ENCODE data around the gene HILPDA.

Gene HILPDA, protein sequence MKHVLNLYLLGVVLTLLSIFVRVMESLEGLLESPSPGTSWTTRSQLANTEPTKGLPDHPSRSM

DNA sequence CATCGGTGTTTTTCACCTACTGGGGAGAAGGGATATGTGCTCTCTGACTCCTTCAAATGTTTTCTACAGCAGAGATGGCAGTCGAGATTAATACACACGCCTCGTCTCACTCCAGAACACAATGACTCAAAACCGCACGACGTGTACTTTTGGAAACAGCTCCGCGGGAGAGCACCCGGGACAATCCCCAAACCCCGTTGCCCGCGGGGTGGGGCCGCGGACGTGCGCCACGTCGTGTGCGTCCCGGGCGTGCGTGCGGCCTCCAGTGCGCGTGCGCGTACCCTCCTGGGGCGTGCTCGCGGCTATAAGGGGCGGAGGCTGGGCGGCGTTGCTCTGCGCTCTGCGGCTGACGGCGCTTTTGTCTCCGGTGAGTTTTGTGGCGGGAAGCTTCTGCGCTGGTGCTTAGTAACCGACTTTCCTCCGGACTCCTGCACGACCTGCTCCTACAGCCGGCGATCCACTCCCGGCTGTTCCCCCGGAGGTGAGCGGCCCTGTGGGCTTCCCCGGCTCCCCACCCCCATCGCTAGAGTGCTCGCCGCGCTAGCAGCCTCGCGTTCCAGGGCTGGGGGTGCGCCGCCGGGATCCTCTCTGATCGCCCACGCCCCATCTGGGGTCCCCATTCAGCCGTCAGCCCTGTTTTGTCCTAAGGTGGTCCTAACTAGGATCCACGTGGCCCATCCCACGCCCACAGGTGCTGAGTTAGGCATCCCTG, at the start of gene HILPDA:
HILPDA (plus strand) TSS at position 336 of the 712 bp plus-strand sequence. CDS start 1,391 bp downstream, outside the sequence.
- Mint-ChIP-seq H3K27ac (peak within 1 kb of the TSS; percentile 99), H3K9me3 (no peaks in the 10 kb centered on the region), H3K4me1 (ENCODE audit: low read depth) (peaks cover 79% of the 10 kb centered on the region), H3K36me3 (ENCODE audit: low read depth) (peaks cover 37% of the 10 kb centered on the region), H3K4me3 (peak within 1 kb of the TSS; percentile 95), H3K27me3 (peaks cover 5% of the 10 kb centered on the region)

DNA sequence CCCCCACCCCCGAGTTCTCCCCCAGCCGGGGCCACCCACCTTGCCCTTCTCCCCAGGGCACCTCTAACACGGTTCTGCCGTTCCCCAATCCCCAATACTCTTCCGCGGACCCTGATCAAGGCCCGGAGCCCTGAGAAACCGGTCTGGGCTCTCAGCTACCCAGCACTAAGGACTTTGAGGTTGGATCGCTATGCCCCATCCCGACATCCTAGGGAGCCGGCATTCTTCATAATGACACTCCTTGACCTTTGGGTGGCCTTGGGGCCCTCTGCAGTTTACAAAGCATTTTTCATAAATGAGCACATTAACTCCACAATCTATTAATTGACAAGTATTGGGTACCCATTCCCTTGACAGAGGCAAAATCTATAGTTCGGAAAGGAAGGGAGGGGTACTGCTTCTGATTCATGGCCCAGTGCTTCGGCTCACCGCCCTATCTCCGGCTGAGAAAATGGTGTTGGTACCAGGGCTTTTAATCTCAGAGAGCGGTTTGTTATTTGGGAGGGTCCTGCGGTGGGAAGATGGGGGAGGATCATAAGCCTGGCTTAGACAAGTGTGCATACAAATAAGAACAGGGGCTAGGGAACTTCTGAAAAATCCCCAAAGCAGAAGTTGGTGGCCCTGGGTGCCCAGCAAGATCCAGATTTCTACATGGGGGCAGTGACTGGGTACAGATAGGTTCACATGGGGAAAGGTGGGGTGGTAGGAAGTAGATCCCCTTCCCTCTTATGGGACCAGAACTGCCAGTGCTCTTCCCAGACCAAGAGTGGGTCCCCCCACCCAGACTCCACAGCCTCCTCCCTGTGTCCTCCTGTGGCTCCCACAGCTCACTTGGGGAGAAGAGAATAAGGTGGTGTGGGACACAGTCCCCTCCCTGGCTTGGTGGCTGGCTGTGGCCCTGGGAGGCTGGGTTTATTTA, 49.1 kb upstream of the HILPDA start:
- peak overlapping the region; percentile 60 for H3K4me3 Mint-ChIP-seq
- H3K9me3 Mint-ChIP-seq: no peaks in the 10 kb centered on the region
- H3K4me1 Mint-ChIP-seq (ENCODE audit: low read depth): peaks cover 45% of the 10 kb centered on the region
- no peak overlapping the region for H3K27ac Mint-ChIP-seq
- peaks cover 4% of the 10 kb centered on the region for H3K27me3 Mint-ChIP-seq
- H3K36me3 Mint-ChIP-seq (ENCODE audit: low read depth): peaks cover 17% of the 10 kb centered on the region

DNA sequence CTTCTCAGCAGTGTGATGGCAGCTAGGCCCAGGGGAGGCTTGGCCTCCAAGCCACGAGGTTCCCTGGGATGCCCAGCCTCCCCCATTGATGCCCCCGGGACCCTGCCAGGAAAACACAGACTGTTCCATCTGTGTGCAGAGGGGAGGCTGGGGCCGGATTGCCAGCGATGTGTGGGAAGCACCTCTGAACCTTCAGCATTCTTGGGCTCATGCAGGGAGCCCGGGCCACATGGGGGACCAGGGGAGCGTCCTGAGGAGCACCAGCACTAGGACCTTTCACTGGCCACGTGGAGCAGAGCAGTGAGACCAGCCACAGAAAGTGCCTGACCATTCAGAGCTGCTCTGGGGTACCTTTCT, 48.5 kb upstream of the HILPDA start:
- Mint-ChIP-seq H3K27me3 (peaks cover 8% of the 10 kb centered on the region), H3K4me1 (ENCODE audit: low read depth) (peaks cover 45% of the 10 kb centered on the region), H3K4me3 (no peak overlapping the region), H3K9me3 (no peaks in the 10 kb centered on the region), H3K36me3 (ENCODE audit: low read depth) (peaks cover 15% of the 10 kb centered on the region), H3K27ac (no peak overlapping the region)

DNA sequence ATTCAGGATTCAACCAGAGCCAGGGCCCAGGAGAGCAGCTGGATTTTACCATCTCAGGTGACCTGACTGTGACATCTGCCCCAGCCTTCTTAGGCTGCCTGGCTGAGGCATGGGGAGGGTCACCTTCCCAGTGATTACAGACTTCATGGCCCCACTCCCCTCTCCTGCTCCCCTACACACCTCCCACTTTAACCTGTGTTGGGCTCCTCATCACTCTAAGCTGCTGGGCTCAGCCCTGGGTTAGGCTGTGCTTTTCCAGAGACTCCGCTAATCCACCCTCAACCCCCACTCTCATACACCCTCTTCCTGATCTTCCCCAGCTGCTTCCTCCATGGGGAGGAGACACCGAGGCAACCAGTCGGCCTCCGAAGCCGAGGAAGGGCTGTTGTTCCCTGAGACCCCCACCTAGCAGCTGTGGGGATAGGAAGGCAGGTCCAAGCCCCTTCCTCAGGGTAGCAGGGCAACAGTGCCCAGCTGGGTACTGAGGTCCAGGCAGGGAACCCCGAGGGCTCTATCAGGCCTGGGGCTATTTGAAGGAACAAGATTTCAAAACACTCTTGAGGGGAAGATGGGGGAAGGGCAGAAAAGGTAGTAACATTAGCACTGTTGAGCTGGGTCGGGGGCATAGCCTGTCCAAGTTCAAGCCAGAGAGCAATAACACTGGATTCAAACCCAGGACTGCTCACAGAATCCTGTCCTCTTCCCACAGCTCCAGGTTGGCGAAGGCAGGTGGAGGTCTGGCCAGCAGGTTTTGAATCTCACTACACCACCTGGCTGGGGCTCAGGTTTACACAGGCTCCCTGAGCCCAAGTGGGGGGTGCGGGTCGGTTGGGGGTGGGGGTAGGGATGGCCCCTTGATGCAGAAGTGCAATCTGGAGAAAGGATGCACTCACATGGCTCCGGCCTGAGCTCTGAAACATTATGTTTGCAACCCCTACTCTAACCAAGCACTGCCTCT, 47.6 kb upstream of the HILPDA start:
- H3K4me1 Mint-ChIP-seq (ENCODE audit: low read depth): peaks cover 38% of the 10 kb centered on the region
- no peaks in the 10 kb centered on the region for H3K9me3 Mint-ChIP-seq
- H3K36me3 Mint-ChIP-seq (ENCODE audit: low read depth): peaks cover 7% of the 10 kb centered on the region
- peaks cover 9% of the 10 kb centered on the region for H3K27me3 Mint-ChIP-seq
- H3K27ac Mint-ChIP-seq: no peak overlapping the region
- H3K4me3 Mint-ChIP-seq: no peak overlapping the region

DNA sequence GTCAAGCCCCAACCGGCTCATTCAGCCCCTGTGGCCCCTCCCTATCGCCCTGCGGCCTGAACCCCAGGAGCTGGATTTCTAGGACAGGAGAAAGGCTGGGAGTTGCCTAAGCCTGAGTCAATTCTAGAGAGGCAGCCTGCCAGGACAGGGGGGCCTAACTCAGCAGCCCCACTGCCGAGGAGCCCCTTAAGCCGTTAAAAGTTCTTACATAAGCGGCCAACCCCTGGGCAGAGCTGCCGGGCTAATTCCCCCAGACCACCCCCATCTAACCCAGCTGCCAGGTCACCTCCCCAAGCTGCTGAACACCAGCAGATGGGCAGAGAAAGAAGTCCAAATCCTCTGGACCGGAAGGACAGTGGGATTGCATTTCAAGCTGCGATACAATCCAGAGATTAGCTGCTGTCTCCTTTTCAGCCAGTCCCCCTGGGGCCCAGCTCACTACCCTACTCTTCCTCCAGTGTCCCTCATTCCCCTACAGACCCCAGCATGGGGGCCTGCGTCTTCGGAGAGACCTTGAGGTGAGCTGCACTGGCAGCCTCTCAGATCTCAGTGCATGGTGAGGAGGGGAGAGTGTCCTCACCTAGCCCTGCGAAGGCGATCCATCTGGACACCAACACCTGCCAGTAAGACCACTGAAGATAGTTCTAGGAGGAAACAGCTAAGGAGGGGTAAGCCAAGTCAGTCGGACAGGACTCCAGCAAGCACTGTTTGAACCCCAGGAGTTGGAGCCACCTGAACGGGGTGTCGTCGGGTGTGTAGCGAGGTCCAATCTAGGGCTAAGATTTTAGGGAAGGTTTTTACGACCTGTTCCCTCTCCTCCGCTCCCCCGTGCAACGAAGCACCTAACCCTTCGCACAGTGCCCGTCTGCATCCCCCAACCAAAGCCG, 46.7 kb upstream of the HILPDA start:
- Mint-ChIP-seq H3K9me3 (no peaks in the 10 kb centered on the region), H3K4me3 (peak overlapping the region; percentile 79), H3K27ac (peak overlapping the region; percentile 31), H3K27me3 (peaks cover 12% of the 10 kb centered on the region), H3K36me3 (ENCODE audit: low read depth) (peaks cover 3% of the 10 kb centered on the region), H3K4me1 (ENCODE audit: low read depth) (peaks cover 30% of the 10 kb centered on the region)

DNA sequence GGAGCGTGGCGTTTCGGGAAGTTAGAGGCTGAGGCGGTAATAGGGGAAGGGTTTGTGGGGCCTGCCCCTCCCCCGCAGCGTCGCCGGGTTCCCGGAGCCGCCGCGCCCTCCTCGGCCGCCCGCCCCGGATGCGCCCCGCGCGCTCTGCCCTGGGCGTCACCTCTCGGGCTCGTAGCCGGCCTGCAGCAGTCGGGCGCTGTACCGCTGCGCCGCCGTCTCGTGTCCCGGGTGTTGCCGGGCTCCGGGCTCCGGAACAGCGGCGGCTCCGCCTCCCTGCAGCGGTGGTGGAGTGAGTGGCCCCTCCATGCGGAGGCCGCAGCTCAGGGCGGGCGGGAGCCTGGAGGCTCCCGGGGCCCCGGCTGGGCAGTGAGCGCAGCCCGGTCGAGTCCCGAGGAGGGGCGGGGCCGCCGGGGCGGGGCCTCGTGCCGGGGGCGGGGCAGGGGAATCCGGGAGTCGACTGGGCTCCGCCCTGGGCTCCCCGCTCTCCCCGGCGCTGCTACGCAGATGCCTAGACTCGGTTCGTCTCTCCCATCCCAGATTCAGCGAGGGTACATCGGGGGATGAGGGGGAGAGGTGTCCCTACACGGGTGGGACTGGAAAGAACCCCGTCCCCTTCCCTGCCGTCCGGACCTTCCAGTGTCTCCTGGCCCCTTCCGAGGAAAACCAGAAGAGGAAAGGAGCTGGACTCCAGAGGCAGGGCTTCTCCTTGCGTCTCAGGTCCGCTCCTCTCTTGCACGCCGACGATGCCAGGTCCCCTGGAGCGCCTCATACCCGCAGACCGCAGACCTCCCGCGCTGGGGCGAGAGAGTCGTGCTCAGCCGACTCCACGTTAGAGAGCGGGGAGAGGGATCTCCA, 45.9 kb upstream of the HILPDA start, which contains the start of gene IMPDH1:
IMPDH1 (minus strand) TSS at position 387 of the 855 bp plus-strand sequence; CDS start at position 306, 81 bp downstream.
- Mint-ChIP-seq H3K27me3 (peaks cover 12% of the 10 kb centered on the region), H3K4me3 (peak within 1 kb of the TSS; percentile 87), H3K36me3 (ENCODE audit: low read depth) (peaks cover 2% of the 10 kb centered on the region), H3K9me3 (no peaks in the 10 kb centered on the region), H3K4me1 (ENCODE audit: low read depth) (peaks cover 21% of the 10 kb centered on the region), H3K27ac (peak within 1 kb of the TSS; percentile 31)

DNA sequence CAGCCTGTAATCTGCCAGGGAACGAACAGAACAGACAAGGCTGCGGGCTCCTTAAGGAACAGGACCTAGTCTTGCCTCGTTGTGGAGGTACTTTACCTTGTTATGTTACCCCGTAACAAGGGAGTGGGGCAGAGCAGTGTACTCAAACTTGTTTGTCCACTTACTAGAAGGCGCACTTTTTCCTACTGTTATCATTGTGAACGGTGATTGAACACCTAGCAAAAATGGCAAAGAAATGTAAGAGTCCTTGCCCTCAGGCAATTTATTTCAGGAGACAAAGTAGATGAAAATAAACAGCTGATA, 45.3 kb upstream of the HILPDA start:
- Mint-ChIP-seq H3K9me3 (no peaks in the 10 kb centered on the region), H3K27me3 (peaks cover 12% of the 10 kb centered on the region), H3K4me1 (ENCODE audit: low read depth) (peaks cover 19% of the 10 kb centered on the region), H3K36me3 (ENCODE audit: low read depth) (no peaks in the 10 kb centered on the region), H3K27ac (peak overlapping the region; percentile 16), H3K4me3 (peak overlapping the region; percentile 87)

DNA sequence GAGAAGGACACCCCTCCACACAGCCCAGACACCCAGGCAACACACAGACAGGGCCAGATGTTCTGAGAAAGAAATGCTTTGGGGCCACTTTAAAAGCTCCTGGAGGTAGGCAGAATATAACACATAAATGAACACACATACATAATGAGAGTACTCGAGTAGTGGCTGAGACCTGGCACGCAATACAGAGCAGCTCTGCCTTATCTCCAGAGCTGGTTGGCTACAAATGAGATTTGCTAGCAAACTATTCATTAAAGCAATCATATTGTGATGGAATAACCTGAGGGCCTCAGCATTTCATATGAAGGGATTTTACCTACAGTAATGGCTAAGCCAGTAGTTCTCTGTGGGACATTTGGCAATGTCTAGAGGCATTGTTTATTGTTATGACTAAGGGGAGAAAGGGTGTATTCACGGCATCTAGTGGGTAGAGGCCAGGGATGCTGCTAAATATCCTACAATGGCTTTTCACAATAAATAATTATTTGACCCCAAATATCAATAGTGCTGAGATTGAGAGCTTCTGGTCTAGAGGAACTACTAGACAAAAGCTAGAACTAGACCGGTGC, 40.4 kb upstream of the HILPDA start:
- Mint-ChIP-seq H3K9me3 (no peaks in the 10 kb centered on the region), H3K36me3 (ENCODE audit: low read depth) (no peaks in the 10 kb centered on the region), H3K27me3 (peaks cover 8% of the 10 kb centered on the region), H3K4me1 (ENCODE audit: low read depth) (peaks cover 3% of the 10 kb centered on the region), H3K4me3 (no peak overlapping the region), H3K27ac (no peak overlapping the region)

DNA sequence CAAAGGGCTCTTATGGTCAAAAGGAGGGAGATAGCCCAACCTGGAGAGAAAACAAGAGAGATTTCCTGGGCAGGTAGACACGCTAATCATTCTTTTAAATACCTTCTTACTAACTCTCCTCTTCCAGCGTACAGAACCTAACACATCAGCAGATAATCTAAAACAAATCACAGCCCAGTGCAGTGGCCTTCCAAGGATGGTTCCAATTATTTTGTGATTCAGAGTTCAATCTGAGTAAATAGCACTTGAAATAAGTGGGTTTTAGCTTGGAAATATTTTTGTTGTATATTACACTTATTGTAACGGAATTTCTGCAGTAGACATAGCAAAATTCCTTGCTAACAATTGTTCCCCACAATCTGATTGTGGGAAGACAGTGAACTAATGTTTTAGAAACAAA, 38.6 kb upstream of the HILPDA start:
- Mint-ChIP-seq H3K4me3 (no peak overlapping the region), H3K27me3 (peaks cover 6% of the 10 kb centered on the region), H3K4me1 (ENCODE audit: low read depth) (no peaks in the 10 kb centered on the region), H3K36me3 (ENCODE audit: low read depth) (no peaks in the 10 kb centered on the region), H3K27ac (no peak overlapping the region), H3K9me3 (no peaks in the 10 kb centered on the region)

DNA sequence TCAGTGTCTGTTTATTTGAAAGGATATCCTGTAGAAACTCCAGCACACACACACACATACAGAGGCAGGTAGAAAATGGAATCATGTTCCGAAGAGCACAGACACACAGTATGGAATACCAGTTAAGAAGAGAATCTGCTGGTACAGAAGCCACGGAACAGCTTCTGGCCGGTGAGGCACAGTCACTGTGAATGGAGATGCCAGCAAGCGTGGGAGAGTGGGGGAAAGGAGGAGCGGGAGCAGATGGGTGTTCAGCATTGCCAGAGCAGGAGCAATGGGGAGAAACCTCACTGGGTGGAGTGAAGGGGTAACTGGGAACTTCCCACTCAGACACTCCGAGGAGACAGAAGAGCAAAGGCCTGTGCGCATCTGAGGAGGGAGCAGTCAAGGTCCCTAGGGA, 36.4 kb upstream of the HILPDA start:
- Mint-ChIP-seq H3K9me3 (no peaks in the 10 kb centered on the region), H3K4me1 (ENCODE audit: low read depth) (no peaks in the 10 kb centered on the region), H3K36me3 (ENCODE audit: low read depth) (no peaks in the 10 kb centered on the region), H3K27ac (no peak overlapping the region), H3K4me3 (no peak overlapping the region), H3K27me3 (no peaks in the 10 kb centered on the region)

DNA sequence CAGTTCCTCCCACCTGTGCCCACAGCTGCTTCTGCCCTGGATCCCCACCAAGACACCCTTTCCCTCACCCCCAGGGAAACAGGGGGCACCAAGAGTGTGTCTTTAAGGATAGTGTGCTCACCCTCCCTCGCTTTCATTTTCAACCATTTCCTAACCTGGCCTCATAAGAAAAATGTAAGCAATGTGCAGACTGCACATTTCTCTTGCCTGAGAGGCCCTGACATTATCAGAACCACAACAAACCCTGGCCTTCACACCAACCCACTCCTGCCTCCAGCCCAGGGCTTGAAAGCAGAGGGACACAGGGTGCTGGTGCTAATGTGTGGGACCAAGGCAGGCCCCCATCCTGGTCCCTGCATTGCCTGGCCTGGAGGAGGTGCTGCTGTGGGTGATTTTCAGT, 34.9 kb upstream of the HILPDA start:
- Mint-ChIP-seq H3K27ac (no peak overlapping the region), H3K36me3 (ENCODE audit: low read depth) (no peaks in the 10 kb centered on the region), H3K4me3 (no peak overlapping the region), H3K9me3 (no peaks in the 10 kb centered on the region), H3K27me3 (no peaks in the 10 kb centered on the region), H3K4me1 (ENCODE audit: low read depth) (no peaks in the 10 kb centered on the region)

DNA sequence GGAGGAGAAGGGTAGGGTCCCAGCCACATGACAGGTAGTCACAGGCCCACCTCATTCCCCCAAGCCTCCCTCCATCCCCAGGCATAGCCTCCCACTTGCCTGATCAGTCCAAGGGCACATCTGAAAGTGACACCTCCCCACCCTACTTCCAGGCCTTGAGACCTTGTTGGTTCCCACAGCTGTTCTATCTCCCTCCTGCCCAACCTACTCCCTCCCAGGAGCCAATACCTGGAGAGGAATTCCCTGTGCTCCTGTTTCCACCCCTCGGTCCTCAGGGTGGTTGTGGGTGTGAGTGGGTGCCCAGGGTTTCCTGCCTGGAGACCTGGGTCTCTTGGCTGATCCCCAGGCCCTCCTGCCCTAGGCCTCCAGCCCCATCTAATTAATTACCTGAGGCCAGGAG, 34.3 kb upstream of the HILPDA start:
- no peaks in the 10 kb centered on the region for H3K9me3 Mint-ChIP-seq
- no peaks in the 10 kb centered on the region for H3K36me3 Mint-ChIP-seq (ENCODE audit: low read depth)
- no peak overlapping the region for H3K4me3 Mint-ChIP-seq
- no peaks in the 10 kb centered on the region for H3K4me1 Mint-ChIP-seq (ENCODE audit: low read depth)
- H3K27me3 Mint-ChIP-seq: no peaks in the 10 kb centered on the region
- no peak overlapping the region for H3K27ac Mint-ChIP-seq

DNA sequence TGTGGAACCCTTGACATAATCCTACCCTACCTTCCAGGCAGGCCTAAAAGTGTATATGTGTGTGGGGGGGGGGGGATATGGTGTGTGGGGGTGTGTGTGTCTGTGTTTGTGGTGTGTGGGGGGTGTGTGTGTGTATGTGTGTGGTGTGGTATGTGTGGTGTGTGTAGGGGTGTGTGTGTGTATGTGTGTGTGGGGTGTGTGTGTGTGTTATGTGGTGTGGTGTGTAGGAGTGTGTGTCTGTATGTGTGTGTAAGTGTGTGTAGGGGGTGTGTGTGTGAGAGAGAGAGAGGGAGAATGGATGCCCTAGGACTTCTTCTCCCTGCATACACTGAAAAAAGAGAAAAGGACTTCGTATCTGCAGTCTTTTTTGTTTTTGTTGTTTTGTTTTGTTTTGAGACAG, 33.6 kb upstream of the HILPDA start:
- Mint-ChIP-seq H3K4me1 (ENCODE audit: low read depth) (no peaks in the 10 kb centered on the region), H3K9me3 (no peaks in the 10 kb centered on the region), H3K36me3 (ENCODE audit: low read depth) (no peaks in the 10 kb centered on the region), H3K4me3 (no peak overlapping the region), H3K27ac (no peak overlapping the region), H3K27me3 (no peaks in the 10 kb centered on the region)
